Stimulated activated CD8-positive, alpha-beta memory T cell treated with anti-CD3 and anti-CD28 coated beads, Interleukin-4, amount 100 ng/mL, for 24 hours (primary cell): ENCODE data around the gene IQCF6.
"Not testable (repeated sequence)": the region's sequence is repeated elsewhere in the genome, so short reads cannot be mapped to it uniquely, and the experiment has no call there.

Experiments used
- DNase-seq: peaks from one replicate; pipeline ENCODE4 v3.0.0-alpha.2; 2020; ENCODE audit warnings: low read depth

Gene IQCF6

GRCh38 chr3:51759203-51759602 lies 19.8 kb downstream of the IQCF6 start:
- no peak for DNase-seq

GRCh38 chr3:51753763-51754750 lies 25.0 kb downstream of the IQCF6 start:
- not testable (repeated sequence) for DNase-seq

GRCh38 chr3:51751287-51751686 lies 27.8 kb downstream of the IQCF6 start:
- DNase-seq = no peak

GRCh38 chr3:51750878-51751277 lies 28.2 kb downstream of the IQCF6 start:
- DNase-seq = no peak

GRCh38 chr3:51748327-51748726 lies 30.7 kb downstream of the IQCF6 start:
- DNase-seq = no peak

- DNase-seq = no peak
These were observed 31.2 kb downstream of the IQCF6 start for GRCh38 chr3:51747840-51748239.

GRCh38 chr3:51742978-51743377 lies 36.1 kb downstream of the IQCF6 start:
- DNase-seq = not testable (repeated sequence)

- not testable (repeated sequence) for DNase-seq
These were observed 36.7 kb downstream of the IQCF6 start for GRCh38 chr3:51742320-51742719.

GRCh38 chr3:51739110-51739509 lies 39.9 kb downstream of the IQCF6 start:
- no peak for DNase-seq

- no peak for DNase-seq
These were observed 43.1 kb downstream of the IQCF6 start for GRCh38 chr3:51735950-51736349.

- no peak for DNase-seq
These were observed 44.0 kb downstream of the IQCF6 start for GRCh38 chr3:51735039-51735438.

GRCh38 chr3:51734572-51734907 lies 44.5 kb downstream of the IQCF6 start:
- no peak for DNase-seq

GRCh38 chr3:51733859-51734571 lies 45.0 kb downstream of the IQCF6 start:
- DNase-seq = no peak

- DNase-seq = no peak
These were observed 49.9 kb downstream of the IQCF6 start for GRCh38 chr3:51729042-51729633.
